Activated CD8-positive, alpha-beta memory T cell treated with anti-CD3 and anti-CD28 coated beads for 48 hours (primary cell): ENCODE measurements around the gene APOOL.
"Not testable (repeated sequence)": the region's sequence is repeated elsewhere in the genome, so short reads cannot be mapped to it uniquely, and the experiment has no call there.

Experiments used
- DNase-seq, 3 experiments: peaks; one replicate each; pipeline ENCODE4 v3.0.0-alpha.2; 2020; ENCODE audit warnings: low read depth in 2 of 3, low spot score in 2 of 3

APOOL gene, protein sequence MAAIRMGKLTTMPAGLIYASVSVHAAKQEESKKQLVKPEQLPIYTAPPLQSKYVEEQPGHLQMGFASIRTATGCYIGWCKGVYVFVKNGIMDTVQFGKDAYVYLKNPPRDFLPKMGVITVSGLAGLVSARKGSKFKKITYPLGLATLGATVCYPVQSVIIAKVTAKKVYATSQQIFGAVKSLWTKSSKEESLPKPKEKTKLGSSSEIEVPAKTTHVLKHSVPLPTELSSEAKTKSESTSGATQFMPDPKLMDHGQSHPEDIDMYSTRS

DNA sequence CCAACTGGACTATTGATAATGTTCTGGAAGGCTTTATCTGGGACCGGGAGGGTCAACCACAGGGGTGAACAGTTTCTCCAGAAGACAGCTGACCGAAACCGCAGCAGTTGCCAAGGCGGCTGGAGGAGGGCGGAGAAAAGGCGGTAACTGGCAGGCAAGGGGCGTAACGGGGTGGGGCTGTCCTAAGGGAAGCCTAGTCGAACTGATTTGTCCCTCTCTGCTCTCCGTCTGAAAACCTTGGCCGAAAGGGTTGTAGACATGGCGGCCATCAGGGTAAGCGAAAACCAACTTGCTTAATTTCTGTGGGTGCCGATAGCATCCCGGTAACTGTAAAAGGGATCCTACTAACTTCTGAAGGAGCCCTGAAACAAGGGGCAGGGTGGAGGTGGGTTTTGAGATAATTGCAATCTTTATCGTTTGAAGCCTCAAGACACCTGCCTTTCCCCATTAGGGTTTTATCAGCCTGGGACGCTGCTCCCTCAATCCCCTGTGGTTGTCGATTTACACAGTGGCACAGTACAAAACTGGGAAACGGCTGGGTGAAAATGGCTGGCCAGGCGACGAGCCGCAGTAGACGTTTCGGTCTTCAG is at the start of gene APOOL:
Gene APOOL (plus strand): TSS at position 223 of the 590 bp plus-strand sequence. CDS start 36 bp downstream, at position 259.
- DNase-seq = peak; percentile 19 to 41 (median 40)

DNA sequence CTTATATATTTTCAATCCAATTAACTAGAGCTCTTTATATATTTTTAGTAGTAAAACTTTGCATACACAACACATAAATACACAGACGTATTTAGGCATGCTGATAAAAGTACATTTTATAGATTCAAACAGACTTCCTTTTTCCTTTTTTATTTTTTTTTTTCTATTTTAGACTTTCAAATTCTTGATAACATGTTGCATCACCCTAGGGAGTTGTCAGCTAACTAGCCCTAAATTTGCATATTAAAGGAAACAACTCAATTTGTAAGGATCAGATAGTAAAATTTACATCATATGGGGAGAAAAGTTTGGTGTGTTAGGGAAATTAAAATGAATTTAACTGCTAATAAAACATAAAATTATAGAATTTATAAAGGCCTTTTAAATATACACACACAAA is 47.4 kb upstream of the APOOL start:
- DNase-seq = no peak

DNA sequence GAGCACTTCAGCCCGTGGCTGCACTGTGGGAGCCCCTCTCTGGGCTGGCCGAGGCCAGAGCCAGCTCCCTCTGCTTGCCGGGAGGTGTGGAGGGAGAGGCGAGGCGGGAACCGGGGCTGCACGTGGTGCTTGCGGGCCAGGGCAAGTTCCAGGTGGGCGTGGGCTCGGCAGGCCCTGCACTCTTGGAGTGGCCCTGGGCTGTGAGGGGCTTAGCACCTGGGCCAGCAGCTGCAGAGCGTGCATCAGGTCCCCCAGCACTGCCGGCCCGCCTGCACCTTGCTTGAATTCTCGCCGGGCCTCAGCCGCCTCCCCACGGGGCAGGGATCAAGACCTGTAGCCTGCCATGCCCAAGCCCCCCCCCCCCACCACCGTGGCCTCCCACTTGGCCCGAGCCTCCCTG is 28.9 kb upstream of the APOOL start:
- no peak for DNase-seq

DNA sequence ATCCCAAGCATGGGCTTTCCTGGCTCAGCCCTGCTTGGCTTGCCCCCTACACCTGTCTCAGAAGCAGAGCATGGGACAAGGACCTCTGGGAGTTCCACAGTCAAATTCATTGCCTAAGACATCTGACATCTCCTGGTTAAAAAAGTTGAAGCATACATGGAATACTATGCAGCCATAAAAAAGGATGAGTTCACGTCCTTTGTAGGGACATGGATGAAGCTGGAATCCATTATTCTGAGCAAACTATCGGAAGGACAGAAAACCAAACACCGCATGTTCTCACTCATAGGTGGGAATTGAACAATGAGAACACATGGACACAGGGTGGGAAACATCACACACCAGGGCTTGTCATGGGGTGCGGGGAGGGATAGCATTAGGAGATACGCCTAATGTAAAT is 11.9 kb upstream of the APOOL start:
- DNase-seq = not testable (repeated sequence)

DNA sequence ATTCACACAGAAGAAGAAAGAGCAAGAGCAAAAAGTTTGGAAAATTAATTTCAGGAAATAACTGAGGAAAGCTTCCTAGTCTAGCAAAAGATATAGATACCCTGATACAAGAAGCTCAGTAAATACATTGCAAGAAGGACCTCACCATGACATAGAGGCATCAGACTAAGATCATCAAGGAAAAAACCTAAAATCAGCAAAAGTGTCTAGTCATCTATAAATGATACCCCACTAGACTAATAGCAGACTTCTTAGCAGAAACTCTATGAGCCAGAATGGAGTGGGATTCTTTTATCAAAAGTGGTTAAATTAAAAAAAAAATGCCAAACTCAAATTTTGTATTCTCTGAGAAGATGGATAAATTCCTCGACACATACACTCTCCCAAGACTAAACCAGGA is 10.5 kb upstream of the APOOL start:
- DNase-seq = no peak

DNA sequence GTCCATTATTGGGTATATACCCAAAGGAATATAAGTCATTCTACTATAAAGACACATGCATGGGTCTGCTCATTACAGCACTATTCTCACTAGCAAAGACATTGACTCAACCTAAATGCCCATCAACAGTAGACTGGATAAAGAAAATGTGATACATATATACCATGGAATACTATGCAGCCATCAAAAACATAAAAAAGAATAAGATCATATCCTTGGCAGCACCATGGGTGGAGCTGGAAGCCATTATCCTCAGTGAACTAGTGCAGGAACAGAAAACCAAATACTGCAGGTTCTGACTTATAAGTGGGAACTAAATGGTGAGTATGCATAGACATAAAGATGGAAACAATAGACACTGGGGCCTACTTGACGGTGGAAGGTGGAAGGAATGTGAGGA is 2.3 kb upstream of the APOOL start:
- no peak for DNase-seq

DNA sequence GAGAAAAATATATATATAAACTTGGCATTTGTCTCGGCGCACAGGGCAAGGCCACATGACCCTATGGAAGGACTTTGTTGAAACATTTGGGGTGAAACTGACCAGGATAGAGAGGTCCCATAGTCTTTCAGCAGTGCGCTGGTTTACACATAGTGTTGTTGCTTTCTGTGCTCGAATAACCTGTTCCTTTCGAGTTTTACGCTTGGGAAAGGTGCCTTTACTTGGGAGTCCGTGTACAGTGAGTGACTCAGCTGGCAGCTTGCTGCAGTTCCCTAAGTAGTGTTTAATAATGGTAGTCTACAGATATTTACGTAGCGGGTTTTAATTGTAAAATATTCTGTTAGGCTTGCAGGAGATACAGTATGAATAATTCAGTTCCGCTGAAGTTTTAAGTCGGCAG is 578 bp downstream of the APOOL start:
- DNase-seq = no peak

DNA sequence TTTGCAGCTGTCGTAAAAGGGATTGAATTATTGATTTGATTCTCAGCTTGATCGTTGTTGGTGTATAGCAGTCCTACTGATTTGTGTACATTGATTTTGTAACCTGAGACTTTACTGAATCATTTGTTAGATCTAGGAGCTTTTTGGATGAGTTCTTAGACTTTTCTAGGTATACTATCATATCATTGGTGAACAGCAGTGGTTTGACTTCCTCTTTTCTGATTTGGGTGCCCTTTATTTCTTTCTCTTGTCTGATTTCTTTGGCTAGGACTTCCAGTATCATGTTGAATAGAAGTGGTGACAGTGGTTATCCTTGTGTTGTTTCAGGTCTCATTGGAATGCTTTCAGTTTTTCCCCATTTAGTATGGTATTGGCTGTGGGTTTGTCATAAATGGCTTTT is 8.4 kb downstream of the APOOL start:
- DNase-seq = no peak

DNA sequence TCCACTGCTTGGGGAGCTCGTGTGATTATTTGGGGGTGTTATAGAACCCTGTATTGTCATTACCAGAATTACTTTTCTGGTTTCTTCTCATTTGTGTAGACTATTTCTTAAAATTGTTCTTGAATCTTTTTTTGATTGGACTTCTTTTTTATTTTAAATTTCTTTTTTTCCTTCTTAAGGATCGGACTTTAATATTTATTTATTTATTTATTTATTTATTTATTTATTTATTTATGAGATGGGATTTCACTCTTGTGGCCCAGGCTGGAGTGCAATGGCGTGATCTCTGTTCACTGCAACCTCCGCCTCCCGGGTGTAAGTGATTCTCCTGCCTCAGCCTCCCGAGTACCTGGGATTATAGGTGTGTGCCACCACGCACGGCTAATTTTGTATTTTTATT is 11.7 kb downstream of the APOOL start:
- DNase-seq = not testable (repeated sequence)

DNA sequence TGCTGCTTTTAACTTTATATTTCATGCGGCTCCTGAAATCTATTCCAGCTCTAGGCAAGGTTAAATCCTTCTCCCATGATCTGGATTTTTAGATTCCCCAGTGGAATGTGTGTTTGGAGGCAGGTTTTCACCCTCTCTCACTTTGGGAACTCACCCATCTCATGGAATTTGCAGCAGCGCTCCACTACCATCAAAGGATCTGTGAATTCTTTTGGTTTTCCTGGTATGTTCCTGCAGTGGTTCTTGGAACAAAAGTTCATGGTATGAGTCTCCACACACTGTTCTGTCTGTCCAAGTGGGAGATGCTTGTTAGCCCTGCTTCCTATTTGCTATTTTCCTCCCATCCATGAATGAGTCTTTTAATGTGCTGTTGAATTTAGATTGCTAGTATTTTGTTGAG is 14.0 kb downstream of the APOOL start:
- no peak for DNase-seq

DNA sequence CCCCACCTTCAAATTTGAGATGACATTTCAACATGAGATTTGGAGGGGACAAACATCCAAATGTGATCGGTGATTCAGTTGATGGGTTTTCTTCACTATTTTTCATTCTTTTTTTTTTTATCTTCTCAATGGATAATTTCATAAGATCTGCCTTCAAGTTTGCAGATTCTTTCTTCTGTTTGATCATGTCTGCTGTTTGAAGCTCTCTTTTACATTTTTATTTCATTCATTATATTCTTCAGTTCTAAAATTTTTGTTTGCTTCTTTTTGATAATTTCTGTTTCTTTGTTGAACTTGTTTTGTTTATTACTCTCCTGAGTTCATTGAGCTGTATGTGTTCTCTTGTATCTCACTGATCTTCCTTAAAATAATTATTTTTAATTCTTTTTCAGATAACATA is 14.8 kb downstream of the APOOL start:
- DNase-seq = no peak

DNA sequence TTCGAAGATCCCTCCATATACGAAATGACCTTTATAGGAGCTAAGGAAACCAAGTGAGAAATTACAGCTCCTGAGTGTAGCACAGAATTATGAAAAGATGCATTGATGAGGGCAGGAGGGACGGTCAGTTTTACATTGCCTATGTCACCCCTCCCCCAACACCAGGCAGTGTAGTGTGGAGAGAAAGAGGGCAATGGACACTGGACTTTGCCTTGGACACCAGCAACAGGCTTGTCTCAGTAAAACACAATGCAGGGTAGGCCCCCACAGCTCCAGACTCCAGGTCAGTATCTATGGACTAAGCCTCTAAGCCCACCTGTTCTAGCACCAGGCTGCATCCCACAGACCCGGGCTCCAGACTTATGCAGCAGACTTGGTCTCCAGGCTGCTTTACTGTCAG is 16.5 kb downstream of the APOOL start:
- no peak for DNase-seq

DNA sequence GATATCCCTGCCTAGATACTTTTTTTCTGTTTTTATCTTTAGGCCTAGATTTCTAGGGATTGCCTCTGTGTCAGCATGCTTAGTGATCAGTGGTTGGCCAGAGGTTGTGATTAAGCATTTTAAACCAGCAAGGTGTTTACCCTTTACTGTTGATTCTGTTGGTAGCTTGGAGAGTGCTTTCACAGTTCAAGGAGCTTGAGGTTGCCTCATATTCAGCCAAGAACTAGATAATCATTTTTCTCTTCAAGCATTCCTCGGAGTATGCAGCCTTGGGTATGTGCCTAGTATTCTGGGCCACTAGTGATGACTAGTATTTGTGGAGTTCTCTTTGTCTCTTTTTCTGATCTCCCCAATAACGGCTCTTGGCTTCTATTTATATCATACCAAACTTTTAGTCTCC is 20.4 kb downstream of the APOOL start:
- DNase-seq = no peak

DNA sequence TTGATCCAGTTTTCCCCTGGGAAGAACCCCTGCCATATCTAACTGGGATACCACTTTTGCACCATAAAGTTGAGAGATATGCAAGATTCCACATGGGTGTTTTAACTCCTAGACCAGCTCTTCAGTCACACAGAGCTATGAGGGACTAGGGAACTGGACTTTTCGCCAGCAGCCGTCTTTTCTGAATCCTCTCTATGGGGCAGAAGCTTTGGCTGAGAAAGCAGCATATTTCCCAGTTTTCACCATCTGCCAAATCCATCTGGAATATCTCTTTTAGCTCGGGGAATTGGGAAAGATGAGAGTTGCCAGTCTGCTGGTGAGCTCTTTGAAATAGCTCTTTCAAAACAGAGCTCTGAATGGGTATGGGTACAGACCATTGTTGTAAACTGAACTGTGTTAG is 20.9 kb downstream of the APOOL start:
- no peak for DNase-seq

DNA sequence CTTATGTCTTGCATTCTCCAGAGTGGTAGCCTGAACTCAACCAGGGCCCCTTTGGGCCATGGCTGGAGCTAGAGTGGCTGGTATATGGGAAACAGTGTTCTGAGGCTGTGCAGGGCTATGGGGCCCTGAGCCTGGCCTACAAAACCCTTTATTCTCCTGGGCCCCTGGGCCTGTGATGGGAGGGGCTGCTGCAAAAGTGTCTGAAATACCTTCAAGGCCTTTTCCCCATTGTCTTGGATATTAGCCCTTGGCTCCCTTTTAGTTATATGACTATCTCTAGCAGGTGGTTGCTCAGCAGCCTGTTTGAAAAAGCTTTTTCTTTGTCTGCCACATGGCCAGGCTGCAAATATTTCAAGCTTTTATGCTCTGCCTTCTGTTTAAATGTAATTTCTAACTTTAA is 22.5 kb downstream of the APOOL start:
- DNase-seq = no peak

DNA sequence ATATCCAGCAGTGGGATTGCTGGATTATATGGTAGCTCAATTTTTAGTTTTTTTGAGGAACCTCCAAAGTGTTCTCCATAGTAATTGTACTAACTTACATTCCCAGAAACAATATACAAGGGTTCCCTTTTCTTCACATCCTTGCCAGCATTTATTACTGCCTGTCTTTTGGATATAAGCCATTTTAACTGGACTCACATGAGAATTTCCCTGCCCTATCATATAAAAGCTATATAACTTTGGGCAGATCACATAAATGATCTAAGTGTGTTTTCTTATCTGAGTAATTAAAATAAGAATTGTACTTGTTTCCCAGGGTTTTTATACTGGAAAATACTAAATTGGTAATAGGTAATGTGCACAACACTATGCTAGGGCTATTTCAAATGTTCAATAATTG is 25.4 kb downstream of the APOOL start:
- DNase-seq = no peak

DNA sequence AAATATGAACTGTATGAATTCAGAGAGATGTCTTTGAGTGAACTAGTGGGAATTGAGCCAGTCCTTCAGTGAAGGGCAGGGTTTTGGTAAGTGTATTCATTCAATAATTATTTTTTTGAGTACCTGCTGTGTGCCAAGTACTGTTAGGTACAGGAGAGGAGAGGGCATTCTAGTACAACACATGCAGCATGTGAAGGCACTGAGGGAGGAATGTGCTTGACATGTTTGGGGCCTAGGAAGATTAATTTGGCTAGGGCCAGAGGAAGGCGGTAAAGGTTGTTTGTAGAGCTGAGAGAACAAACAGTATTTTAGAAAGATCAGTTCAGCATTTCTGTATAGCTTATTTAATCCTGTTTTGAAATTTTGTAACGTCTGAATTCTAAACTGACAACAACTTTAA is 27.8 kb downstream of the APOOL start:
- no peak for DNase-seq

DNA sequence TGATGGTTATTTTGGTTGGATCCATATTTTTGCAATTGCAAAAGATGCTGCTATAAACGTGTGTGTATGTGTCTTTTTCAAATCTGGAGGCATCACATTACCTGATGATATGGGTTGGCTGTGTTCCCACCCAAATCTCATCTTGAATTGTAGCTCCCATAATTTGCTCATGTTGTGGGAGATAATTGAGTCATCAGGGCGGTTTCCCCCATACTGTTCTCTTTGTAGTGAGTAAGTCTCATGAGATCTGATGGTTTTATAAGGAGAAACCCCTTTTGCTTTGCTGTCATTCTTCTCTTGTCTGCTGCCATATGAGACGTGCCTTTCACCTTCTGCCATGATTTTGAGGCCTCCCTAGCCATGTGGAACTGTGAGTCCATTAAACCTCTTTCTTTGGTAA is 33.4 kb downstream of the APOOL start:
- no peak for DNase-seq

DNA sequence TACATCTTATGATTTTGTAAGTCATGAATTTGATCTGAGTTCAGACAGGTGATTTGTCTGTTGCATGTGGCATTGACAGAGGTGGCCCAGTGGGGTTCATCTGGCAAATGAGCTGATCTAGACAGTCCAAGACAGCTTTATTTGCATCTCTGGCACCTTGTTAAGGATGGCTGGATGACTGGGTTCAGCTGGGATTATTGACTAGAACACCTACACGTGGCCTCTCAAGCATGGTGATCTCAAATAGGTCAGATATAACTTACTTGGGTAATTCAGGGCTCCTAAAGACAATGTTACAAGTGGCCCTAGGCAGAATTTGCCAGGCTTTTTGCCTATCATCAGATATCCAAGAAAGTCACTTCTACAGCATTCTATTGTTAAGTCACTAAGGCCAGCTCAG is 48.0 kb downstream of the APOOL start:
- DNase-seq = no peak

DNA sequence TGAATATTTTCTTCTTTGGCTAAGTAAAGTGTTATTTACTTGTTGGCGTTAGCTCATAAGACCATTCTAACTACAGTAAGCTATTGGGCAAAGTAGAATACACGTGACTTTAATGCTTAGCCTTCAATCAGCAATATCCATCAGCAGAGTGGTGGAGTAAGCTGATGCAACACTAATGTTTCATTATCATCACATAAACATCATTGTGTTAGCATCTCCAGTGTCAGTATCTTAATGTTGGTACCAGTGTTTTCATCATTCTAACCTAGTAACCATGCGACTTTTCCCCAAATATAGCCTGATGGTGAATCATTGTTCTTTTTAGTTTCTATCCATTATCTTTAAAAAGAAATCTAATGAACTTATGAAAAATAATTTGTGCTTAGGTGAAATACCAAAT is 48.5 kb downstream of the APOOL start:
- no peak for DNase-seq

DNA sequence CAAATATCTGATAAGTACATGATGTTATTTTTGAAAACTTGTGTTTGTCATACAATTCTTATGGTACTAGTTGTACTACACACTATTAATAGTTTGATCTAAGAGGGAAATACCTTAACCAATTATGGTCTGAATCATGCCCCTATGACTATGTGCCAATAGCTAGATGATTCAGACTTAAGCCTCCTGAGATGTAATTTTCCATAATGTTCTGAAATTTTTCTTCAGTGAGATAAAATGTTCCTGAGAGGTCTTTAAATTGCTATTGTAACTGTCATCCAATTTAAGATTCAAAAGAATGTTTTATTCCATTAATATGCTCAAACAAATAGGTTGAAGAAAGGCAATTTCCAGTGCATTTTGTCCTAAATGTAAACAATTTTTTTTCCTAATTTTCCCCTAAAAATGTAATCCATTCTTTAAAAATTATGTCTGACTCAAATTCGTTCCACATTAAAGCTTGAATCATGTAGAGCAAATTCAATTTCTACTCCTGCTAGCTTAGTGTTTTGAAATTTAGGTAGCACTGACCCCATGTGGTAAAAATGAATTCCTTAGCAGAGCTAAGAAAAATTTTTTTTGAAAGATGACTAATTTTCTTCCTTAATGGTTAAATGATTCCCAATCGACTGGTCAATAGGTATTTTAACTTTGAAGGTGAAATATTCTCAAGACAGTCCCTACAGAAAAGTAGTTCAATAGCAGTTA is 49.1 kb downstream of the APOOL start:
- no peak for DNase-seq

DNA sequence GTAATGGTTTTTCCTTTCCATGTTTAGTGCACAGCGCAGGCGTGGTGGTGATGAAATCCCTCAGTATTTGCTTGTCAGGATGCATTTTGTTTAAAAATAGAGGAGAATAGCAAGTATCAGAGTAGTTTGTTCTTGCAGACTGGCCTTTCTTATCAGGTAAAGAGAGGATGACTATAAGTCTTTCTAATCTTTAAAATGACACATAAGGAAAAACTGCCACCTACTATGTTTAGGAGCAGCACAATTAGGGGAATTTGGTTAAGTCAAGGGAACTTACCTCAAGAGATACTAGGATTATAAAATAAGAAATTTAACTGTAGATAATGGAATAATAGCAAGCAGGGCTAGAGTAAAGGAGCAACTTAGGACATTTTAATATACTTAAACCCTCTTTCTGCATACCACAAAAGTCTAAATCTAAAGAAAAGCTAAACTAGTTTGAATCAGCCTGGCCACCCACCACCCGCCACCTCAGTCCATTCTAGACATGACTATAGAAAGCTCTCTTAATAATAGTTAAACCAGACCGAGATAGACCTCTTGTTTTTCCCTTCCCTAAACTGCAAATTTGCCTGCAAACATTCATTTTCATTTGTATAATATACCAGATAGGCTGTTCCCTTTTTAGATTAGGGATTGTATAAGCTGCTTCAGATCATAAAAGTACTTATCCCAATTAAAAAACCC is 62.0 kb downstream of the APOOL start:
- DNase-seq = no peak
